Left lobe of liver (tissue), 2 donors: ENCODE results near the gene CSPG5. TPM values are rescaled to one million over a fixed set of nuclear protein-coding genes. Genes with fewer than 3 reads are reported as not detected.

Experiments used
- ATAC-seq: fragments of 200-7000 bp; cut with Tn5 transposase; one replicate; pipeline ENCODE4 v1.9.1; 2020; ENCODE audit warnings: mild to moderate bottlenecking, moderate library complexity
- DNase-seq: peaks from one replicate; pipeline ENCODE4 v3.0.0-alpha.2; 2020; ENCODE audit warnings: low spot score
- total RNA-seq: library from RNA; stranded (reverse); gene quantifications from one replicate; pipeline ENCODE4 v1.2.1, GENCODE V29; 2021
- donor health status: DM: no; HTN: no; CAD: no; lungs with moderate emphysema.
- donor health status: DM: no; HTN: yes; CAD: no.

The CSPG5 gene
- total RNA-seq, 1 donor from 2014 or later = 0.48 TPM

DNA sequence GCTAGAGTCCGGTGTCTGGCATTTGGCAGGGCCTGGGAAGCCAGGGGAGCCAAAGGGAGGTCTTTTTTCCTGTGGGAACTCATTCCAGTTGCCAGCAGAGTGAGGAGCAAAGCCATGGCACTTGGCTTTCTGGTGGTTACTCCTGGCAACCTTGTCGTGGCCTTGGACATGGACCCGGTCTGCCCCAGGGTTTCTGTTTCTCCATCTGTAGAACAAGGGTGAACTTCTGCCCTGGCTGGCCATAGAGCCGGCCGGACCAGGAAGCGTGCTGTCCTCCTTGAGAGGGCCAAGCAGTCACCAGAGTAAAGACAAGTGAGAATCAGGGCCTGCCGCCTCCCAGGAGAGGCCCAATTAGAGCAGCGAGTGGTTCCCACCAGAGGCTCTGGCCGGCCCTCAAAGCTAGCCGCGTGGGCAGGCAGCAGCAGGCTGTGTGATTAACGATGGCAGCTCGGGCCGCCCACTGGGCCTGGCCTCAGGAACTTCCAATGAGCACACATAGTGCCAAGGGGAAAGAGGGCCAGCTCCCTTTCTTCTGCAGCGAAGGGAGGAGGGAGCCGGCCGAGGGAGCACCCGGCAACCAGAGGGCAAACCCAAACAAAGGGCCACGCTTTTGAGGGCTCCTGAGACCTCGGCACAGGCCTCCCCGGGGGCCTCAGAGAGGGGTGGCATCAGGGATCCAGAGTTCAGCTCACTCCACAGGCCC lies 36.0 kb downstream of the CSPG5 start:
- DNase-seq (no peak), ATAC-seq (no peak)

DNA sequence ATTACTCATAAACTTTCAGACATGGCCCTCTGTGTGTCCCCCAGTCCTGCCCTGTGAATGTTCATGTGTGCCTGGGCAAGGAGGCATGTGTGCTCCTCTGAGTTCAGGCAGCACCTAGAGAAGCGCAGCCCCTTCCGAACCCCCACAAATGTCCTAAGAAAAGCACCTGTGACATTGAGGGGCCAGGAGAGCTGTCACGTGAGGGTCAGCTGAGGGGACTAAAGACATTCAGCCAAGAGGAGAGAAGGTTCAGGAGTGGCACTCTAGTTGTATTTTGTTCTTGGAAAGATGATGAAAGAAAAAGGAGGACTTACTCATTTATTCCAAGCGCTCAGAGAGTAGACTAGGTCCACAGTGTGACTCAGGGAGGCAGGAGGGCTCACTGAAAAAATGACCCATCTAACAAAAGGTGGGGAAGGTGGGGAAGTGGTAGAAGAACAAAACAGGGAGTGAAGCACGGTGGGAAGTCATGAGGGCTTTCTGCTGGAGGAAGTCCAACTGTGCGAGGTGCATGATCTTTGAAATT lies 37.0 kb downstream of the CSPG5 start:
- ATAC-seq = no peak
- no peak for DNase-seq

DNA sequence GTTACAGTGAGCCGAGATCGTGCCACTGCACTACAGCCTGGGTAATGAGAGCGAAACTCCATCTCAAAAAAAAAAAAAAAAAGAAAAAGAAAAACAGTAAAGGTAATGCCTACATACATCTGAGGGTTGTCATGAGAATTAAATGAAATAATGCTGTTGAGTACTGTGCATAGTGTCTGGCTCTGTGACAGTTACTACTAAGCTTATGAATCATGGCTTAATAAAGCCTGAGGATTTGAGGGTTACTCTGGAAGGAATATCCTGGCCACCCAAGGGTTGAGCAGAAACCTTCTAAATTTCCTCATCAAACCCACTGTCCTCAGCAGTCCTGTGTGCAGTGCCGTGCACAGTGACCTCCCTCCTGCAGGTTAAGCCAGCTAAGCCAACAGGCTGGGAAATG lies 38.4 kb downstream of the CSPG5 start:
- ATAC-seq = no peak
- DNase-seq = no peak

DNA sequence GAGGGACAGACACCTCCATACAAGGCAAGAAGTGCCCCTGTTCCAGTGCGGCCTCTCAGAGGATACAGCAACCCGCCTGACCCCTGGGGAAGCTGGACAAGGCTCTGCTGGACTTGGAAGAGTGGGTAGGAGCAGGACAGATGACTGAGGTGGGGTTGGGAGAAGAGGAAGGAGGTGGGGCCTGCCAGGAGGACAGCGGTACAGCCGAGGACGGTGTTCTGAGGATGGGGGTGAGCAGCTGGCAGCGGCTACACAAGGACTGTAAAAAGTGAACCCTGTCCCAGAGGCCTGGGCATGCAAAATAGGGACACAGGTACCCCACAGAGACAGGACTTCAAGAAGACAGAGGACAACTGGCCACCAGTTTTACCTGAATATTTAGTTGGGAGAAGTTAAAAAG lies 41.7 kb downstream of the CSPG5 start:
- no peak for ATAC-seq

DNA sequence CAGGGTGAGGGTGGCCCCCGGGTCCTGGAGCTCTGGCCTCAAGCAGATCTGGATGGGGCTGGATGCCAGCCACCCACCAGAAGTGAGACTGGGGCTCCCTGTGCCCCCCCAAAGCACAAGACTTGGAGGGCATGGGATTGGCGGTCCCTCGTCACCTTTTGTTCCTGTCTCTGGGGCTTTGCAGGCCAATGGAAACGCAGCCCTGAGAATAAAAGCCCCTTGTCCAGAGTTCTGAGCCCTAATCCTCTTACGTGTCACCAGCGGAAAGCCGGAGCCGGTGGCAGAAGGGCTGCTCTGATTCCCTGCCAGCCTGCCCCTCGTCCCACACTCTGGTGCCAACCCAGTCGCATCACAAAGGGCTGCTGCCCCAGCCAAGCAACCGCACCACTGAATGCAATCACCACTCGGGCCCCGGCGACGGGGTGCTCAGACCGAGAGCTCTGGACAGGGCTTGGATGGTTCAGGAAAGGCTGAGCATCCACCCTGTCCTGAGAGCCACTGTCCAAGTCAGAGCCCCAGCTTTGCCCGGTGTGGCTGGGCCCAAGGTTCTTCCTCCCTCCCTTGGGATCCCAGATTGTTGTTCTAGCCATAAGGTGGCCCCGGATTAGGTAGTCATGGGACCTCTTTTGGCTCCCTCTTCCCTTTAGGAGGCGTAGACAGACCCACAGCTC lies 42.3 kb downstream of the CSPG5 start:
- no peak for ATAC-seq
- no peak for DNase-seq

More for the DNA sequence above, 41.7 kb downstream of the CSPG5 start:
- no peak for DNase-seq

DNA sequence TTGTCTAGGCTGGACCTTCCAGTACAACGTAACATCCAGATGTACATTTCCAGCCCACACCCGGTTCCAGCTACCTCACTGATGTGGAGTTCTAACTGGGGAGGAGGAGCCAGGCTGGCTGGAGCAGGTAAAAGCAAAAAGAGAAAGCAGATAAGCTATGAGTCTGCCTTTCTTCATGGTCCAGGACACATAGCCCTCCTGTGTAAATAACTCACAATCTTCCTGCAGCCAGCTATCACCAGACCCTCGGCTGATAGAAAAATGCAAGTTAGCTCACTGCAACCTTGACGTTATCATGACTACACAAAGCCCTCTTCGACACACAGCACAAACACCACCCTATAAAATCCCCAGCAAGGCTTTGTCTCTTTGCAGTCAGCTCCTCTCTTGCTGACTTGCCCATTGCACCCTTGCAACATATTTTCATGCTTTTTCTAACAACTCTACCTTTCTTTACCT lies 44.6 kb downstream of the CSPG5 start:
- ATAC-seq (no peak), DNase-seq (no peak)

DNA sequence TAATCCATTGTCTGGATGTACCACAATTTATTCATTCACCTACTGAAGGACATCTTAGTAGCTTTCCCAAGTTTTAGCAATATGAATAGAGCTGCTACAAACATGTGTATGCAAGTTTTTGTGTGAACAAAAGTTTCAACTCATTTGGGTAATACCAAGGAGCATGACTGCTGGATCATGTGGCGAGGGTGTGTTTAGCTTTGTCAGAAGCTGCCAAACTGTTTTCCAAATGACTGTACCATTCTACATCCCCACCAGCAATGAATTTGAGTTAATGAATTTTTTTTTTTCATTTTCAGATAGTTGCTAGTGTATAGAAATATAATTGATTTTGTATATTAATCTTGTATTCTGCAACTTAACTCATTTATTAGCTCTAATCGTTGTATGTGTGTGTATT lies 45.2 kb downstream of the CSPG5 start:
- ATAC-seq (no peak), DNase-seq (no peak)

DNA sequence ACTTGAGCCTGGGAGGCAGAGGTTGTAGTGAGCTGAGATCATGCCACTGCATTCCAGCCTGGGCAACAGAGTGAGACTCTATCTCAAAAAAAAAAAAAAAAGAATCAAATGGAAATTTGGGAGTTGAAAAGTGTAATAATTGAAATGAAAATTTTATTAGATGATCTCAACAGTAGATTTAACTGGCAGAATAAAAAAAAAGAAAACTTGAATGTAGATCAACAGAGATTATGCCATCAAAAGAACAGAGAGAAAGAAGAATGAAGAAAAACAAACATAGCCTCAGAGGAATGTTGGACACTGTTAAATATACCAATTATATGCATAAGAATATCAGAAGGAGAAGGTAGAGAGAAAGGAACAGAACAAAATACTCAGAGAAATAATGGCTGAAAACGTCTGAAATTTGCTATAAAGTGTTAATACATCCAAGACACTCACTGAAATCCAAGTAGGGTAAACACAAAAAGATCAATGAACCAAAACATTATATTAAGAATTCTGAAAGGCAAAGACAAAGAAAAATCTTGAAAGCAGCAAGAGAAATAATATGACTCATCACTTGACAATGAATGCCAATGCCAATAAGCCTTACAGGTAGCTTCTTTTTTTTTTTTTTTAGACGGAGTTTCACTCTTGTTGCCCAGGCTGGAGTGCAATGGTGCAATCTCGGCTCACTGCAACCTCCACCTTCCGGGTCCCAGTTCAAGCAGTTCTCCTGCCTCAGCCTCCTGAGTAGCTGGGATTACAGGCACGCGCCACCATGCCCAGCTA lies 50.5 kb downstream of the CSPG5 start:
- ATAC-seq (no peak), DNase-seq (no peak)

DNA sequence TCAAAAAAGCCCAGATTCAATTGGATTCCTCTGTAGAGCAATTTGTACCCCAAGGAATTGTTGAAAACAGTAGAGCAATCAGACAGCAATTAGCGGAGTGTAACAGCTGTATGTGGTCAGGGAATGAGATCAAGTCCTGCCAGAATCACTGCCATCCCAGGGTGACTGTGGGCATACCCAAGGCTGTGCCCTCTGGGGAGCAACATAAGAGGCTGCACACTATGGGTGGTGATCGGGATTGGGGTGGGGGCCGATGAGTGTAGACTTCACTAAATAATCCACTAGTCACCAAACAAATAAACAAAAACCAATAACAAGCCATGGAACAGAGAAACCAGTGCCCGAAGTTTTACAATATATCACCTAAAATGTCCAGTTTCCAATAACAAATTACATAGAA lies 53.0 kb downstream of the CSPG5 start:
- ATAC-seq (no peak), DNase-seq (no peak)

DNA sequence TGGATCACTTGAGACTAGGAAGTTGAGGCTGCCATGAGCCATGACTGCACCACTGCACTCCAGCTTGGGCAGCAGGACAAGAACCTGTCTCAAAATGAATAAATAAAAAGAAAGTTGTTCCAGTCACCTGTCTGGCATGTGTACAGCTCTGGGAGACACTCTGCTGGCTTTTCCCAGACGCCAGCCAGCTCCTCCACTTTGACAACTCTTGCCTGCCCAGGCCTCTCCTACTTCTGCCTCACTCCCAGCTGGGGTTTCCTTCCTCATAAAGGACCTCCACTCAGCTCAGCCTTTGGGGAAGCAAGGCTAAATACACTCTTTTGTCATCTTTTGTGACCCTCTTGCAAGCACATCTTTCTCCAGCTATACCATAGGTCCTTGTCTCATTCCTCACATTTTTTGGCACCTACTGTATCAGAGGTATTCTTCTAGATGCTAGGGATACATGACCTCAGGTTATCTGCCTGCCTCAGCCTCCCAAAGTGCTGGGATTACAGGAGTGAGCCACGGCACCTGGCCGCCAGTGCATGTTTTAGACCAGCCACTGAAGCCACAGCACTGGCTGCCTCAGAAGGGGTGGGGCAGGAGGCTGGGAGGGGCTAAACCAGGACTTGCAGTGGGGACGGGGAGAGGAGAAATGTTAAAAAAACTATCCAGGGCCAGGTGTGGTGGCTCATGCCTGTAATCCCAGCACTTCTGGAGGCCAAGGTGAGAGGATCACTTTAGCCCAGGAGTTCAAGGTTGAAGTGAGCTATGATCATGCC lies 55.2 kb downstream of the CSPG5 start:
- DNase-seq (no peak), ATAC-seq (no peak)

DNA sequence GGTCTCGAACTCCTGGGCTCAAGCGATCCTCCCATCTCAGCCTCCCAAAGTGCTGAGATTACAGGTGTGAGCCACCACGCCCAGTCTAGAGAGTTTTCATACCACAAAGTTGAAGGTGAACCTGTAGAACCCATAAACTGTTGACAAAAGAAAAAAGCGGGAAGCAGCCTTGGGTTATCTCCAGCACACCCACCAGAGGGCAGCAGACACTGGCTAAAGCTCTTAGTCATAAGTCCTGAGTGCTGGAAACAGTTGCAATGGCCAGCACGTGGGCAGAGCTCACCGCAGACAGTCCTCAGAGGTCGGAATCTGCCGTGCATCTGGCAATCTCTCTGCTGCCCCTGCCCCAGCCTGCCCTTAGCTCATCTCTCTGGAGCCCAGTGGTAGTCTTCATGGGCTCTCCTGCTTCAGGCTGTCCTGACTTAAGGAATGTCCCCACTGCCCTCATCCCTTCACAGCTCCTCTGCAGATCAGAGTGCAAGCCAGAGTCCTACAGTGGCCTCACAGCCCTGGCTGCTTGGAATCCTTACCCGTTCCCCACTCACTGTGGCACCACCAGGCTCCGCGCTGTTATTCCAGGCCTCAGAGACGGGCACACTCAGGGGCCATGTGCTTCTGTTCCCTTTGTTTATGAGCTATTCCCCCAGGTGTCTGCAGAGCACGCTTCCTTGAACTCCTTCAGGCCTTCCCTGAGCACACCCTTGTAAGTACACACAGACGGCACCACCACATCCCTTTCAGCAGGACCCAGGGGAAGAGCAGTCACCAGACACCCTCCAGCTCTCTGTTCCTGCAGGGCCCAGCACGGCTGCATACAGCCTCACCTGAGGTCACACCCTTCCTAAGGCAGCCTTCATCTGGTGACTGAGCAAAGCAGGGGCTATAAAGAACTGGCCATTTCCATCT lies 56.3 kb downstream of the CSPG5 start:
- DNase-seq (peak; percentile 82), ATAC-seq (peak; percentile 100)

DNA sequence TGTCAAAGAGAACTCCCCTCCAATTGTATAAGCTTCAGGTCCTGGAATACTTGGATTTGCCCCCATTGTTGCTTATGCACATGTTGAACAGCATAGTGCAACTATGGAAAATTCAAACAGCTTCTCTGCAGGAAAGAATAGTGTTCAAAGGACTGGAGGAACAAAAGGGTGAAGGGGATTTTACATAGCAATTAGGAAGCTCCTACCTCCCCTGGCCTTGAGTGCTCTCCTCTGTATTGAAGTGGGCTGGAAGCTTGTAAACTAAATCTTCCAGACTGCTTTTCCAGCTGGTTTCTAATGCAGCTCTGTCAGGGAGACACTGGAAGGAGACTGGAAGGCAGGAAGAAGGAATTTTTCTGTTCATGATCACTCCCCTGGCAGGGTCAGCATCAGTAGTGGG lies 57.9 kb downstream of the CSPG5 start:
- DNase-seq (no peak), ATAC-seq (no peak)

DNA sequence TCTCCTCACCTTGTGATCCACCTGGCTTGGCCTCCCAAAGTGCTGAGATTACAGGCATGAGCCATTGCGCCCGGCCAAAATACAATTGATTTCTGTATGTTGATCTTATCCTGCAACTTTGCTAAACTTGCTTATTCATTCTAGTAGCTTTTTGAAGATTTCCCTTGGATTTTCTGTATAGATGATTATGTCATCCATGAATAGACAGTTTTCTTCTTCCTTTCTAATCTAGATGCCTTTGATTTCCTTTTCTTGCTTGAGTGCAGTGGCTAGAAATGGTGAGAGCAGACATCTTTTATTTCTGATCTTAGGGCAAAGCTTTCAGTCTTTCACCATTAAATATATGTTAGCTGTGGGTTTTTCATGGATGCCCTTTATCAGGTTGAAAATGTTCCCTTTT lies 60.7 kb downstream of the CSPG5 start:
- no peak for DNase-seq
- no peak for ATAC-seq

DNA sequence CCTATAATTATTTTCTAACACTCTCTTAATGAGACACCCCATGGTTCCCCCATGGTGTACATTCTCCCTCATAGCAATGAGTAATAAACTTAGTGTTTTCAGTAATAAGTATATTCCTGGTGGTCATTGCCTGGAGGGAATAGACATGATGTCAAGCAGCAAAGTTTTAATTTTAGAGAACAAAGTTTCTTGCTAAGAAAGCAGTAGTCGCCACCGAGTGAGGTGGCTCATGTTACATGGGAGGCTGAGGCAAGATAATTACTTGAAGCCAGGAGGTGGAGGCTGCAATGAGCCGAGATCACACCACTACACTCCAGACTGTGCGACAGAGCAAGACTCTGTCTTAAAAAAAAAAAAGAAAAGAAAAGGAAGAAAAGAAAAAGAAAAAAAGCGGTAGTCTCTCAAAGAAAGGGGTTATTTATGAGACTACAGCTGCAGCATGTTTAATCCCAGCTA lies 62.8 kb downstream of the CSPG5 start:
- ATAC-seq = no peak
- no peak for DNase-seq

DNA sequence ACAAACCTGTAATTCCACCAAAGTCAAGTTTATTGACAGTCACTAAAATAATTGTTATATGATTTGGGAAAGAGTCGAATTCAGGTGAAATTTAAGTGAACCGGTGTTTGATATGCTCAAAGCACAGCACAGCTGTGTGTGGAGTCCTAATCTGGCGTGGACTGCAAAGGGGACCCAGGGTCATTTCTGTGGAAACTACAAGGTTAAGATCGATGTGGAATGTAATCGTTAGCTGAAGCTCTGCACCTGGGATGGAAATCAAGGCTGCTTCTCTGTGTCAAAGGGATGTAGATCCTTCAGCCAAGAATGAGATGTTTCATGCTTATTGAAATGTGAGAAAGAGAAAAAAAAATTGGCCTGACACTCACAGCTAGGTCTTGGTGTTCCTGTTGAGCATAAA lies 63.6 kb downstream of the CSPG5 start:
- ATAC-seq (no peak), DNase-seq (no peak)

DNA sequence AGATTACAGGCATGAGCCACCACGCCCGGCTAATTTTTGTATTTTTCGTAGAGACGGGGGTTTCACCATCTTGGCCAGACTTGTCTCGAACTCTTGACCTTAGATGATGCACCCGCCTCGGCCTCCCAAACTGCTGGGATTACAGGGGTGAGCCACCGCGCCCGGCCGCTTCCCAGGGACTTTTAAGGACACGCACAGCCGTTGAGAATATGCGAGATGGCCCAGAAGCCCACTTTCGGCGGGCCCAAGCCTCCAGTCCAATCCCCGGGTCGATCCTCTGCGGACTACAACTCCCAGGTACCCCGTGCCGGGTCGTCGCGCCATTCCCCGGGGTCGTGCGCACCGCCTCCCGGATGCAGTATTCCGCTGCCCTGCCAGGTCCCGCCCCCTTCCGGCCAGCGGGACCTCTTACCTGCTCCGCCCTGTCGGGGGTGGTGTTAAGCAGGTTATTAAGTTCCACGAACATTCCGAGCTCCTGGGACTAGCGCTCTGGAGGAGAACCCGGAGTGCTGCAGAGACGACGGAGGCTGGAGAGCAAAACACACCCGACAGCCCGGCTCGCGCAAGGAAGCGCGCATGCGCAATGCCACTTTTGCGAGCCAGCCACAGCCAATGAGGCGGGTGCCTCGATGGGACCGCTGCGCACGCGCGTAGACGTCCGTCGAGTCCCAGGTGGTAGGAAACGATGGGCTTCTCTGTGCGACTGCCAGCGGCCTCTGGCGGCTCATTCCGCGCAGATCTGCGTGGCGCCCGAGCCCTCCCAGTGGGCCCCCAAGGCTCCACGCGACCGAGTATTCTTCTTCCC lies 65.3 kb downstream of the CSPG5 start, which contains the start of gene ELP6:
ELP6 (minus strand) TSS at position 588 of the 805 bp plus-strand sequence; CDS start at position 466, 122 bp downstream.
- DNase-seq (peak; percentile 98), ATAC-seq (peak; percentile 96)

DNA sequence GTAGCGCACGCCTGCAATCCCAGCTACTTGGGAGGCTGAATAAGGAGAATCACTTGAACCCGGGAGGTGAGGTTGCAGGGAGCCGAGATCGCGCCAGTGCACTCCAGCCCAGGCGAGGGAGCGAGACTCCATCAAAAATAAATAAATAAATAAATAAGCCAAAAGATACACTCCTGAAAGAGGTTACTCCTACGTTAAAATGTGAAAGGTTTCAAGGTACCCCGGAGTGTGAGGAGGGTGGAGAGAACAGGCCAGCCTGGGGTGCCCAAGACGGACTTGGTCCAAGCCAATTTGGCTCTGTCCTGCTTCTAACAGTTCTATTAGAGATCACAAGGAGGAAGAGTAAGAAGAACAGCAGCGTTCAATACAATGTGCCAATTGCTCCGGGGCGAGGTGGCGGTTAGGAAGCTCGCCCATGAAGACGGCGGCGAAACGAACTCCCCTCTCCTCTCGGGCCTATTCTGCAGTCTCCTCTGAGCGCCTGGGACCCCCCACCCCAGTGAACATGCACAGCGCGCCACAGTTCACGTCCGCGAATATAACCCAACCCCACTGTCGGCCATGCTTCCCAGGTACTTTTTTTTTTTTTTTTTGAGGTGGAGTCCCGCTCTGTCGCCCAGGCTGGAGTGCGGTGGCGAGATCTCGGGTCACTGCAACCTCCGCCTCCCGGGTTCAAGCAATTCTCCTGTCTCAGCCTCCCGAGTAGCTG lies 66.1 kb downstream of the CSPG5 start:
- peak; percentile 50 for DNase-seq
- peak; percentile 33 for ATAC-seq
